Liver (tissue), 3 donors: ENCODE results near the gene CHAC1.

Experiments used
- ATF3 ChIP-seq: IDR thresholded peaks from 2 replicates; pipeline ENCODE4 v1.6.1; 2016; ENCODE audit warnings: antibody characterized with exemption
- EGR1 ChIP-seq, 2 donors: IDR thresholded peaks; 2 replicates each; pipeline ENCODE4 v1.6.1; 2016 to 2018; ENCODE audit warnings: antibody characterized with exemption in 2 of 2, low read depth in 2 of 2
- FOXA1 ChIP-seq: IDR thresholded peaks from 2 replicates; pipeline ENCODE4 v1.6.1; 2016; ENCODE audit warnings: antibody characterized with exemption
- HNF4G ChIP-seq: IDR thresholded peaks from 2 replicates; pipeline ENCODE4 v1.6.1; 2016; ENCODE audit warnings: antibody characterized with exemption
- RAD21 ChIP-seq, 2 donors: IDR thresholded peaks; 2 replicates each; pipeline ENCODE4 v1.6.1; 2016; ENCODE audit warnings: antibody characterized with exemption in 2 of 2, mild to moderate bottlenecking in 2 of 2
- SP1 ChIP-seq: IDR thresholded peaks from 2 replicates; pipeline ENCODE4 v1.6.1; 2018; ENCODE audit warnings: antibody characterized with exemption, mild to moderate bottlenecking
- TAF1 ChIP-seq: conservative IDR thresholded peaks from 2 replicates; pipeline ENCODE4 v1.6.1; 2016; ENCODE audit warnings: antibody characterized with exemption, mild to moderate bottlenecking
- YY1 ChIP-seq: IDR thresholded peaks from 2 replicates; pipeline ENCODE4 v1.6.1; 2016; ENCODE audit warnings: antibody characterized with exemption, mild to moderate bottlenecking
- ZBTB33 ChIP-seq: IDR thresholded peaks from 2 replicates; pipeline ENCODE4 v1.6.1; 2016; ENCODE audit warnings: antibody characterized with exemption
- TF ChIP-seq, protein P1 (sequence below): fragments of 150-350 bp; IDR thresholded peaks from 2 replicates; pipeline ENCODE4 v1.5.1; 2017; ENCODE audit warnings: improper control_type of control experiment, low read depth, low read length; ENCODE audit not compliant: missing input control
- TF ChIP-seq, protein P2 (sequence below): IDR thresholded peaks from 2 replicates; pipeline ENCODE4 v1.6.1; 2016; ENCODE audit warnings: antibody characterized with exemption, mild to moderate bottlenecking
- TF ChIP-seq, protein P3 (sequence below): IDR thresholded peaks from 2 replicates; pipeline ENCODE4 v1.6.1; 2016; ENCODE audit warnings: antibody characterized with exemption
- donor health status: healthy.
- donor health status: healthy.

DNA sequence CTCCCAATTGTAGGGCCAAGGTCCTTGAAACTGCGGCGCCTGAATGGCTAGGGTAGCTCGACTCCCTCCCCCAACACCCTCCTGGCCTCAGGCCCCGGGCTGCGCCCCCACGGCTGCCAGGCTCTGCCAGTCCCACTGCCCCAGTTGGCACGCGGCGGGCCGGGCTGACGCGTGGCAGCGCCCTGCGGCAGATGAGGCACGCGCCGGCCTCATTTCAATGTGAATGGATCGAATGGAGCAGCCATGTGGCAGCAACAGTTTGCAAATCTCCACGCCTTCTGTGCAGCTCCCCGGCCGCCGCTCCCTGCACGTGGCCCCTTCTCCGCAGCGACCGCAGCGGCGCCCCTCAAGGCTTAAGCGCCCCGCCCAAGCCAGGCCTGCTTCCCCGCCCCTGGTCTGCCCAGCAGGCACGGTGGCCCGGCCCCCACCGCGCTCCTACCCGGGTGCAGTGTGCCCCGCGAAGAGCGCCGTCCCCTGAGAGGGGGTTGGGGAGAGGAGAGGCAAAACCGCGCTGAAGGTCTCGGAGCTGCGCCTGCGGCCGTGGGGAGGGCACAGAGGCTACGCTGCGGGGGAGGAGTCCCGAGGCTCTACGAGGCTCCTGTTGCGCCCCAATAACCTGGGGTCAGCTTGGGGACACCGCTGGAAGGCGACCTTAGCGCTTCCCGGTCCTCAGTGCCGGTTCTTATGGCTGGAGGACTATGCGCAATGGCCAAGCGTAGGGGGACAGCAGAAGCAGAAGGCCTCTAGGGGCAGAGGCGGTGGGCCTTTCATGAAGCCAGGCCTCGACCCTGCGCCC lies 27.2 kb upstream of the CHAC1 start:
- TF ChIP-seq, protein P1, sequence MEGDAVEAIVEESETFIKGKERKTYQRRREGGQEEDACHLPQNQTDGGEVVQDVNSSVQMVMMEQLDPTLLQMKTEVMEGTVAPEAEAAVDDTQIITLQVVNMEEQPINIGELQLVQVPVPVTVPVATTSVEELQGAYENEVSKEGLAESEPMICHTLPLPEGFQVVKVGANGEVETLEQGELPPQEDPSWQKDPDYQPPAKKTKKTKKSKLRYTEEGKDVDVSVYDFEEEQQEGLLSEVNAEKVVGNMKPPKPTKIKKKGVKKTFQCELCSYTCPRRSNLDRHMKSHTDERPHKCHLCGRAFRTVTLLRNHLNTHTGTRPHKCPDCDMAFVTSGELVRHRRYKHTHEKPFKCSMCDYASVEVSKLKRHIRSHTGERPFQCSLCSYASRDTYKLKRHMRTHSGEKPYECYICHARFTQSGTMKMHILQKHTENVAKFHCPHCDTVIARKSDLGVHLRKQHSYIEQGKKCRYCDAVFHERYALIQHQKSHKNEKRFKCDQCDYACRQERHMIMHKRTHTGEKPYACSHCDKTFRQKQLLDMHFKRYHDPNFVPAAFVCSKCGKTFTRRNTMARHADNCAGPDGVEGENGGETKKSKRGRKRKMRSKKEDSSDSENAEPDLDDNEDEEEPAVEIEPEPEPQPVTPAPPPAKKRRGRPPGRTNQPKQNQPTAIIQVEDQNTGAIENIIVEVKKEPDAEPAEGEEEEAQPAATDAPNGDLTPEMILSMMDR, result no peak
- TF ChIP-seq TAF1 (no peak), HNF4G (no peak), RAD21 (IDR thresholded peaks at IDR 0.05) (no peak), ATF3 (no peak), ZBTB33 (no peak), SP1 (no peak), FOXA1 (no peak), YY1 (no peak), EGR1 (IDR thresholded peaks at IDR 0.05; ENCODE audit: low read depth in 2 of 2) (no peak)
- TF ChIP-seq, protein P2, sequence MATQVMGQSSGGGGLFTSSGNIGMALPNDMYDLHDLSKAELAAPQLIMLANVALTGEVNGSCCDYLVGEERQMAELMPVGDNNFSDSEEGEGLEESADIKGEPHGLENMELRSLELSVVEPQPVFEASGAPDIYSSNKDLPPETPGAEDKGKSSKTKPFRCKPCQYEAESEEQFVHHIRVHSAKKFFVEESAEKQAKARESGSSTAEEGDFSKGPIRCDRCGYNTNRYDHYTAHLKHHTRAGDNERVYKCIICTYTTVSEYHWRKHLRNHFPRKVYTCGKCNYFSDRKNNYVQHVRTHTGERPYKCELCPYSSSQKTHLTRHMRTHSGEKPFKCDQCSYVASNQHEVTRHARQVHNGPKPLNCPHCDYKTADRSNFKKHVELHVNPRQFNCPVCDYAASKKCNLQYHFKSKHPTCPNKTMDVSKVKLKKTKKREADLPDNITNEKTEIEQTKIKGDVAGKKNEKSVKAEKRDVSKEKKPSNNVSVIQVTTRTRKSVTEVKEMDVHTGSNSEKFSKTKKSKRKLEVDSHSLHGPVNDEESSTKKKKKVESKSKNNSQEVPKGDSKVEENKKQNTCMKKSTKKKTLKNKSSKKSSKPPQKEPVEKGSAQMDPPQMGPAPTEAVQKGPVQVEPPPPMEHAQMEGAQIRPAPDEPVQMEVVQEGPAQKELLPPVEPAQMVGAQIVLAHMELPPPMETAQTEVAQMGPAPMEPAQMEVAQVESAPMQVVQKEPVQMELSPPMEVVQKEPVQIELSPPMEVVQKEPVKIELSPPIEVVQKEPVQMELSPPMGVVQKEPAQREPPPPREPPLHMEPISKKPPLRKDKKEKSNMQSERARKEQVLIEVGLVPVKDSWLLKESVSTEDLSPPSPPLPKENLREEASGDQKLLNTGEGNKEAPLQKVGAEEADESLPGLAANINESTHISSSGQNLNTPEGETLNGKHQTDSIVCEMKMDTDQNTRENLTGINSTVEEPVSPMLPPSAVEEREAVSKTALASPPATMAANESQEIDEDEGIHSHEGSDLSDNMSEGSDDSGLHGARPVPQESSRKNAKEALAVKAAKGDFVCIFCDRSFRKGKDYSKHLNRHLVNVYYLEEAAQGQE, result no peak
- TF ChIP-seq, protein P3, sequence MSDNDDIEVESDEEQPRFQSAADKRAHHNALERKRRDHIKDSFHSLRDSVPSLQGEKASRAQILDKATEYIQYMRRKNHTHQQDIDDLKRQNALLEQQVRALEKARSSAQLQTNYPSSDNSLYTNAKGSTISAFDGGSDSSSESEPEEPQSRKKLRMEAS, result no peak
